Embryonic facial prominence (tissue), 1 donor: ENCODE results near the gene GCLC.
"Not testable (repeated sequence)": the region's sequence is repeated elsewhere in the genome, so short reads cannot be mapped to it uniquely, and the experiment has no call there.

Source experiments
- DNase-seq: peaks from one replicate; pipeline ENCODE4 v3.0.0-alpha.2; 2016; ENCODE audit errors: extremely low spot score

Gene GCLC

GRCh38 chr6:53564401-53565065 lies 19.6 kb upstream of the GCLC start:
- DNase-seq, result no peak

- DNase-seq, result no peak
These were observed 12.2 kb upstream of the GCLC start for GRCh38 chr6:53556986-53557715.

GRCh38 chr6:53553600-53553999 lies 8.7 kb upstream of the GCLC start:
- not testable (repeated sequence) for DNase-seq

GRCh38 chr6:53551681-53552080 lies 6.8 kb upstream of the GCLC start:
- DNase-seq, result not testable (repeated sequence)

- peak; percentile 87 for DNase-seq
These were observed 3.1 kb upstream of the GCLC start for GRCh38 chr6:53547811-53548496.

- no peak for DNase-seq
These were observed 2.4 kb upstream of the GCLC start for GRCh38 chr6:53547166-53547810.

- no peak for DNase-seq
These were observed 1.4 kb upstream of the GCLC start for GRCh38 chr6:53546281-53546680.

- DNase-seq, result no peak
These were observed 758 bp downstream of the GCLC start for GRCh38 chr6:53544217-53544469.

GRCh38 chr6:53543359-53544216 lies 1.3 kb downstream of the GCLC start:
- DNase-seq, result no peak

- DNase-seq, result no peak
These were observed 3.0 kb downstream of the GCLC start for GRCh38 chr6:53541900-53542299.

GRCh38 chr6:53540129-53540692 lies 4.7 kb downstream of the GCLC start:
- no peak for DNase-seq

GRCh38 chr6:53539561-53539960 lies 5.3 kb downstream of the GCLC start:
- DNase-seq, result no peak

GRCh38 chr6:53536561-53536960 lies 8.3 kb downstream of the GCLC start:
- DNase-seq, result no peak

- DNase-seq, result no peak
These were observed 12.0 kb downstream of the GCLC start for GRCh38 chr6:53532942-53533341.

GRCh38 chr6:53532061-53532797 lies 12.7 kb downstream of the GCLC start:
- DNase-seq, result no peak

GRCh38 chr6:53530780-53531386 lies 14.0 kb downstream of the GCLC start:
- no peak for DNase-seq

GRCh38 chr6:53530346-53530745 lies 14.6 kb downstream of the GCLC start:
- no peak for DNase-seq

GRCh38 chr6:53529324-53530036 lies 15.4 kb downstream of the GCLC start:
- DNase-seq, result no peak

GRCh38 chr6:53528107-53528506 lies 16.8 kb downstream of the GCLC start:
- no peak for DNase-seq
